SK-N-SH (cell line): ENCODE data around the gene PDE4B.

Experiments
- GABPA ChIP-seq: IDR thresholded peaks from 2 replicates; pipeline ENCODE4 v1.4.0; 2012; ENCODE audit warnings: low read depth, mild to moderate bottlenecking
- JUND ChIP-seq: IDR thresholded peaks from 2 replicates; pipeline ENCODE4 v1.4.0; 2012
- RAD21 ChIP-seq: IDR thresholded peaks from 2 replicates; pipeline ENCODE4 v1.6.1; 2012; ENCODE audit warnings: mild to moderate bottlenecking, low read length
- RXRA ChIP-seq: IDR thresholded peaks from 2 replicates; pipeline ENCODE4 v1.4.0; 2012; ENCODE audit warnings: low read depth, mild to moderate bottlenecking, borderline replicate concordance
- TAF1 ChIP-seq: IDR thresholded peaks from 2 replicates; pipeline ENCODE4 v1.6.1; 2012; ENCODE audit warnings: low read depth, mild to moderate bottlenecking, low read length, moderate library complexity, borderline replicate concordance
- TF ChIP-seq, protein P1 (sequence below): fragments of 200-600 bp; sonication (generic); IDR thresholded peaks from 2 replicates; pipeline ENCODE4 v1.6.1; 2017; ENCODE audit warnings: antibody characterized with exemption, mild to moderate bottlenecking, moderate library complexity

DNA sequence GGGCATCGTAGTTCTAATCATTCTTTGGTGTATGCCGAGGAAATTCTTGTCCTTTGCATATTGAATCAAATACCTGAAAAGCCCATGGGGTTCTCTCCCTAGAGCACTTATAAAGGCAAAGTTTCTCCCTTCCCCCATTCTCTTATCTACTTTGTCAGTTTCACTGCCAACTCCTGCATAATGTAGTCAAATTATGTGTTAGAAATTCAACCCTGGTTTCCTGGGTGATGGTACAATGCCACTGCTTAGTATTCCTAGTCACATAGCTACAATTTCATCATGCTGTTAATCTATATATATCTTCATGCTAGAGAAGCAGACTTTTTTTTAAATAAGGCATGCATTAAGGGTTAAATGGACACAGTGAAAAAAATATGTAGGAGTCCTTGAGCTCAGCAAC, 119.0 kb downstream of the PDE4B start:
- TF ChIP-seq RAD21 (no peak), TAF1 (no peak), GABPA (no peak), JUND (no peak), RXRA (no peak)
- TF ChIP-seq, protein P1, sequence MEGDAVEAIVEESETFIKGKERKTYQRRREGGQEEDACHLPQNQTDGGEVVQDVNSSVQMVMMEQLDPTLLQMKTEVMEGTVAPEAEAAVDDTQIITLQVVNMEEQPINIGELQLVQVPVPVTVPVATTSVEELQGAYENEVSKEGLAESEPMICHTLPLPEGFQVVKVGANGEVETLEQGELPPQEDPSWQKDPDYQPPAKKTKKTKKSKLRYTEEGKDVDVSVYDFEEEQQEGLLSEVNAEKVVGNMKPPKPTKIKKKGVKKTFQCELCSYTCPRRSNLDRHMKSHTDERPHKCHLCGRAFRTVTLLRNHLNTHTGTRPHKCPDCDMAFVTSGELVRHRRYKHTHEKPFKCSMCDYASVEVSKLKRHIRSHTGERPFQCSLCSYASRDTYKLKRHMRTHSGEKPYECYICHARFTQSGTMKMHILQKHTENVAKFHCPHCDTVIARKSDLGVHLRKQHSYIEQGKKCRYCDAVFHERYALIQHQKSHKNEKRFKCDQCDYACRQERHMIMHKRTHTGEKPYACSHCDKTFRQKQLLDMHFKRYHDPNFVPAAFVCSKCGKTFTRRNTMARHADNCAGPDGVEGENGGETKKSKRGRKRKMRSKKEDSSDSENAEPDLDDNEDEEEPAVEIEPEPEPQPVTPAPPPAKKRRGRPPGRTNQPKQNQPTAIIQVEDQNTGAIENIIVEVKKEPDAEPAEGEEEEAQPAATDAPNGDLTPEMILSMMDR, result no peak
